ENCODE data around the gene GRM4.

Gene GRM4

DNA sequence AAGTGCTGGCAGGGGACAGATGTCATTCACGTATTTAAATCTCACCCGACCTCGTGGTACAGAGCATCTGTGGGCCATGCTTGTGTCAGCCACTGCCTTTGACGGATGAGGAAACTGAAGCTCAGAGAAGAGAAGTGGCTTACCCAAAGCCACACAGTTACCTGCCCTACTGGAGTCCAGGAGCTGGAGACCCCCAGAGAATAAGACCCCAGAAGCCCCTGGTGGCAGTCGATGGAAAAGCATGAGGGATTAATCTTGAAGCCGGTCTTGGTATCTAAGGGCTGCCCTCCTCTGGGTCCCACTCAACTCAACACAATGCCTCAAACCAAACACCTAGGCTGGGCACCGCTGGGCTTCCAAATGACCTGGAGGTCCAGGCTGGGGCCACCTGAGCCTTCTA is 83.1 kb downstream of the GRM4 start:
- no peak for DNase-seq (ENCODE audit: low spot score)

DNA sequence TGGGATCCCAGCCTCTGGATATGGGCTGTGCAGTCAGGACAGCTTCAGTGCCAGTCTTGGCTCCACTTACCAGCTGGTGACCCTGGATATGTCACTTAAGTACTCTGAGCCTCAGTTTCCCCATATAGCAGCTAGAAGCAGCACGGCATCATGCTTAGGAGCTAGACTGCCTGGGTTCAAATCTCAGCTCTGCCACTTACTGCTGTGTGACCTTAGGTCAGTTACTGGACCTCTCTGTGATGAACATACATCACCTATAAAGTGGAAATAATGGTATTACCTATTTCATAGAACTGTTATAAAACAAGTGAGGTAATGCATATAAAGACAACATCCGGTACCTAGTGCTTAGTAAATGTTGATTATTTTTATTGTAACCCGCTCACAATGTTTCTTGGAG is 83.7 kb downstream of the GRM4 start:
- no peak for DNase-seq (ENCODE audit: low spot score)

DNA sequence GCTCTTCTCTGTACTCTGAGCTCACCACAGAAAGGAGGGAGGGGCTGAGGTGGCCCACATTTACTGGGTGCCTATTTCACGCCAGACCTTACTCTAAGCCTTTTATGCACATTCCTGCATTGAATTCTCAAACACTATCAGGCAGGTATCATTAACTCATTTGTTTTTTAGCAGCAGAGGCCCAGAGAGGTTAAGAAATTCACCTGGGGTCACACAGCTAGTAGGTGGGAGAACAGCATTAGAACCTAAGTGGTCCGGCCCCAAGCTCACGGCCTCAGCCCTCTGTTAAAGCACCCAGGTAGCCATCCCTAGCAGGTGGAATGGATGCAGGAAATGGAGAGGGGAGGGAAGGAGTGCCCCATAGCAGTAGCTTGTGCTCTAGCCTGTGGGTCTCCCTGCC is 84.5 kb downstream of the GRM4 start:
- no peak for DNase-seq (ENCODE audit: low spot score)

DNA sequence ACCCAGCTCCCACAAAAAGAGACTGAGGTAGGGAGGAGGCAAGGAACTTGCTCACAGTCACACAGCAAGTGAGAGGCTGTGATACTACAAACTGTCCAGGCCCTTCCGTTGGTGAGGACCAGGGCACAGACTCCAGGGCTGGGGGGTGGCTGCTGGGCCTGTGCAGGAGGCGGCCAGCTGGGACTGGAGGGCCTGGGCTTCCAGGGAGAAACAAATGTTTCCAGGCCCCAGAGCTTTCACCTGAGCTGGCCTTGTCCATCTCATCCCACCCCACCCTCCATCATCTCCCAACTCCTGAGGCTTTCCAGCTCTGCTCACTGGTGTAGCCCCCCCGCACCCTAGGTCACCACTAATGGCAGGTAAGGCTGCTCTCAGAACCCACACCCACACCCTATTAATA is 86.0 kb downstream of the GRM4 start:
- no peak for DNase-seq (ENCODE audit: low spot score)

DNA sequence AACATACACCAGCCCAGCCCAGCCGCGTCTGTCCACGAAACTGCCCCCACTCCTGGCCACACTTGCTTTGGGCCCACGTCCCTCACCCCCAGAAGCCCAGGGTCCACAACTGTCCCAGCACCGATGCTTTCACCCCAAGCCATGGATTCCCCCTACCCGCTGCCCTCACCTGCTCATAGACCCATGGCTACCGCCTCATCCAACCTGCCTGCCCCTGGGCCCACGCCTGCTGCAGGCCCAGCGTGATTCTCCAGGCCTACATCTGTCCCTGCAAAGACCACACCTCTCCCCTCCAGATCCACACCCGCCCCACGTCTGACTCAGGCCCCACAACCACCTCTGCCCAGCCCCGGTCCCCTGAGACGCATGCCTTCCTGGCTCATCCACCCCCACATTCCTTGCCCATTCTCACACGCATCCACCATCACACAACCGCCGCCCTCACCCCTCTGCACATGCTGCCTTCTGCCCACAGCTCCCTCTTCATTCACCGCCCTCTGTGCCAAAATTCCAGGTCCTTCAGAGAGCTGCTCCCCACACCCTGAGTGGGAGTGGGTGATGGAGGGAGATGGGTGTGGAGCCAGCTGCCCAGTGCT is 86.7 kb downstream of the GRM4 start:
- no peak for DNase-seq (ENCODE audit: low spot score)

DNA sequence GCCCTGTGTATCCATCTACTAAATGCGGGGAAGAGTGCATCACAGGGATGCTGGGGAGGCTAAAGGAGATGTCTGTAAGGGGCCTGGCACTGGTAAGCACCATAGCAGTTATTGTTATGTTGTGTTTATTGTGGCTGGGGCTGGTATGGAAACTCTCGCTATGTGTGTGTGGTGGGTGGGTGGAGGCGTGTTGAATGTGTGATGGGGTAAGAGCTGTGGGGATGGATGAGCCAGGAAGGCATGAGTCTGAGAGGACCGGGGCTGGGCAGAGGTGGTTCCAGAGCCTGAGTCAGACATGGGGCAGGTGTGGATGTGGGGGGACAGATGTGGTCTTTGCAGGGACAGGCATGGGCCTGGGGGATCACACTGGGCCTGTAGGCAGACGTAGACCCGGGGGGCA is 88.1 kb downstream of the GRM4 start:
- DNase-seq (ENCODE audit: low spot score) = no peak

DNA sequence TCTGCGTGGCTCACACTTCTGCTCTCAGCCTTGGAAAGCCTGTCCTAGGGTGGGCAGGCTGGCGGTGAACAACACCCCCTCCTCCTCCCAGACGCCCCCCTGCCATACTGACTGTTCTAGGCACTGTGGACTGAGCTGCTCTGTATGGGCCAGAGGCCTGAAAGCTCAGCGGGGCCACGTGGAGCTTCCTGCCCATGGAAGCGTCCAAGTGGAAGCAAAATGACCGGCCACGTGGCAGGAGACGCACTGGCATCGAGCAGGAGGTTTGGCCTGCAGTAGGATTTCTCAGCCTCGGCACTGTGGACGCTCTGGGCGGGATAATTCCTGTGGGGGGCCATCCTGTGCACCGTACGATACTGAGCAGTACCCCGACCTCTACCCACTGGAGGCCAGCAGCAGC is 88.7 kb downstream of the GRM4 start:
- no peak for DNase-seq (ENCODE audit: low spot score)

DNA sequence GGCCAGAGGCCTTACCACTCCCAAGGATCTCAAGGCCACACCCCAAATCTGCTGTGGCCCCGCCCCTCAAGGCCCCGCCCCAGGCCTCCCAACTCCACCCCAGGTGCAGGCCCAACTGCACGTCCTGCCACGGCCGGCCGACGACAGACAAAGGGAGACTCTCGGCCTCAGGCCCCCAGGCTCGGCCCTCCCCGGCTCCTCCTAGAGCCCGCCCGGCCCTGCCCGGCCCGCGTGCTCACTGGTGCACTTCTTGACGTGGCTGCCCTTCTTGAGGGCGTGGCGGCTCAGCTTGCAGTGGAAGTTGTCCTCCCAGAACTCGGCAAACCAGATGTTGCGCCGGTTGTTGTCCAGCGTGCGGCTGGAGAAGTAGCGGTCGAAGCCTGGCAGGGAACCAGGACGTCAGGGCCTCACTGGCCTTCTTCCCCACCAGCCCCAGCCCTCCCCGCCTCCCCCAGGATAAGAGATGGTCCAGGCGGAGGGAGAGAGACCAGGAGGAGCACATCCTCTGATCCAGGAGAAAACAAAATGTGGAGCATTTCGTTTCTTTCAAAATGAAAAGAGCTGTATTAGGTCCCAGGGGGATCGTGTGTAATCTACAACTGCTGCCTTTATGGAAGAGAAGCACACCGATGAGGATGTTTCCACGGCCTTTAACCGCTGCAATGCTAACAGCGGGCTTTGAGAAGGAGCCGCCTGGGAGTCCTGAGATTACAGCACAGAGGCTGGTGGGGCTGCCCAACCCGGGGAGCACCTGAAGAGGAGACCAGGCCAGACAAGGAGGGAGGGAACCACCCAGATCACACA is 89.4 kb downstream of the GRM4 start:
- DNase-seq (ENCODE audit: low spot score) = no peak

DNA sequence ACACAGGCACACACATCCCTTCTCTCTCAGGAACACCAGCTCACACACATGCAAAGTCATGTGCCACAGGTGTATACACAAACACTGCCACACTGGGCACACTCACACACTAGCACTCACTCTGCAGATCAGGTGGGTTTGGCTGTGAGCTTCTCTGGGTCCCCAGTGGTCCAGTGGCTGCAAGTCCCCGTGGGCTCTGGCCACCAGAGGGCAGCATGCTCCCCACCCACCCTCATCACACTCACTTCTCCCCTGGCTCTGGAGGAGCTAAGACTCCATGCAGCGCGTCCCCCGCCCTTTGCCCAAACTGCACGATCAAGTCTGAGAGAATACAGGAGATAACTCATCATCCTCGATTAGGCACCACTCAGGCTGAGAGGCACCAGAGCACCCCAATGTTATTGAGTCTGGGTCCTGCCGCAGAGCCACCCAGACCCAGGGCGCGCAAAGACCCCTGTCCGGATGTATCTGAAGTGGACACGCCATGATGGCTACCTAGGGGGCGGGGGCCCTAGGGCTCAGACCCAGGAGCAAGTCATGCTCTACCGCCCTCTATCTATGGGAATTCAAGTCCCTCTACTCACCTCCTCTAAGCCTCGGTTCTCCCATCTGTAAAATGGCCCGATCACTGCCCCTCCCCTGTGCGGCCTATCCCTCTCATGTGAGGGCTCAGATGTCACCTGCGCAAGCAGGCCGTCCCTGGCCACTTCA is 90.5 kb downstream of the GRM4 start:
- peak; percentile 84 for DNase-seq (ENCODE audit: low spot score)

DNA sequence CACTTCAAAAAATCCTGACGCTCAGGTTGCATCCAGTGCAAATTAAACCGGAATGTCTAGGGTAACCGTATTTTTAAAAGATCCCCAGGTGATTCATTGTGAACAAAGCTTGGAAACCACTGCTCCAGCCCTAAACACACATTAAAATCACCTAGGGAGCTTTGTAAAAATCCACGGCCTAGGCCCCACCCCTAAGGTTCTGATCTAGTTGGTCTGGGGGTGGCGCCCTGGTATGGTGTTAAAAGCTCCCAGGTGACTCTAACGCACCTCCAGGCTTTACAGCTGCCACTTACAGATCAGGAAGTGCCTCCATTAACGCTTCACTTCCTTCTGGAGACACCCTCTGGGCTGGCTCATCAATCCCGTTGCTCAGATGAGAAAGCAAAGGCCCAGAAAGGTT is 92.2 kb downstream of the GRM4 start:
- no peak for DNase-seq (ENCODE audit: low spot score)

DNA sequence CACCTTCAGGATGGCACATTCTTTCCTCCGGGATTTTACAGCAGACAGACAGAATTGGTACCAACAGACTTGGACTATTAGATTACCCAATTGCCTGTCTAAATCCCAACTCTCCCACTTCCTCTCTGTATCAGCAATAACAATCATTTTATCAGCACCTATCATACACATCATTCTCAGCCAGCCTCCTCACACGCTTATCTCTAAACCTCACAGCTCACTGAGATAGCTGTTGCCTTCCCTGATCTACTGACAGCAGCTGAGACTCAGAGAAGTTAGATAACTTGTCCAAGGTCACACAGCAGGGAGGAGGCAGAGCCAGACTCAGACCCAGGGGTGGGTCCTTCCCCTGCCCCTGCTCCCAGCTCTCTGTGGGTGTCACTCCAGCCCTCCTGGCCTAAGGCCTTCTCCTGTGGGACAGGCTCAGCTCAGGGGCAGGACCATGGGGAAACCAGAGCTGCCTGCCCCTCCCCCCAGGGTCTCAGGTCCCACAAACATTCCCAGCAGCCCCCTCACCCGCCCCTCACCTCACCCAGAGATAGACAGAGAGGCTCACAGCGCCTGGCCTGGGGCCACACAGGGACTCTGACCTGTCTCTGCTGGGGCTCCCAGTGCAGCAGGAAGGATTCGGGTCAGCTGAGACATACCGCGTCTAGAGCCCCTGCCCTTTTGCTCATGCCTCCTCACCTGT is 92.8 kb downstream of the GRM4 start:
- no peak for DNase-seq (ENCODE audit: low spot score)

DNA sequence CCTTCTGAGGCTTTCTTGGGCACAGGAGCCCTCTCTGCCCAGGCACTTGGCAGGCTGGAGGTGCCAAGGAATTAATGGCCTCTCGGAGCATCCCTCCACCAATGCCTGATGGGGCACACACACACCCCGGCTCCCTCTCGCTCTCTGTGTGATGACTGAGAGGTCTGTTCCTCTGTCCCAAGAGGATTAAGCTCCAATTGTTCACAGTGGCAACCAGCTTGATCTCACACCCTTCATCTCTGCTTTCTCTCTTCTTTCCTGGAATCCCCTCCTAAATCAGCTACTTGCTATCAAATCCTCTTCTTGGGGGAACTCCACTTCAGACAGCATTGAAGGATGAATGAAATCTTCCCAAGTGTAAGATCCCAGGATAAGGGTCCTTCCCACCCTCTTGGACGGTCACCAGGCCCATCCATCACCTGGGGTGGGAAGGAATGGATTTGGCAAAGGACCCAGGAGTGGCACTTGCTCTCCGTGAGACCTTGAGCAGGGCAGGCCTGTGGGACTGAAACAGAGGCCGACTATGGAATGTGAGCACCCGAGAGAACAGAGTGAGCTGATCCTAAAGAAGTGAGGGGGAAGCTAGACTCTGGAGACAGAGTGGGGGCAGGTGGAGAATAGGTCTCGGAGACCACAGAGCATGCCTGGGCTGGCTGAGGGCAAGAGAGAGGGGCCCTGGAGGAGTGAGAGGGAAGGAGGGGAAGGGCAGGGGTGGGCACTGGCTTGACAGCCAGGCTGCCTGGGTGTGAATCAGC is 93.6 kb downstream of the GRM4 start:
- no peak for DNase-seq (ENCODE audit: low spot score)

DNA sequence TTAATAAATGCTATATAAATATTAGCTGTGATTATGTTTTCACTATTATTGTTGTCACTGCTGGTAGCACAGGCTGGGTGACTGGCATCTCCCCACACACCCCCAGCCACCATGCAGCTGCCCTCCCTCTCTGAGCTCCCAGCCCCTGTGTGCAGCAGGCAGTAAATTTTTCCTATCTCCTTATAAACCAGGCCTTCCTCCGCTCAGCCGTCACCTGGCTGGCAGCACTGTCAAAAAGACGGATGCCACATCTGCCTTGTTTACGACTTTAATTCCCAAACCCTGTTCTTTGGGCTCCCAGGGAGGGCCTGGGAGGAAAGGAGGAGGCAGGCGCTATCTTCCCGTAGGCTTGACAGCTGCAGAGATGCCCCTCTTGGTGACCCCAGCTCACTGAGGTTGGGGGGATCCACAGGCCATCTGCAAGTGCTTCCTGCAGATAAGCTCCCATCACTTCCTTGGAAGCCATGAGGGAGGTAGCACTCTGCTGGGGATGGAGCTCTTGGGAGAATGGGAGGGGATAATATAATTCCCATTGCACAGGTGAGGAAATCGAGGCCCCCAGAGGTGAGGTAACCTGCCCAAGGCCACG is 94.5 kb downstream of the GRM4 start:
- DNase-seq (ENCODE audit: low spot score) = no peak

DNA sequence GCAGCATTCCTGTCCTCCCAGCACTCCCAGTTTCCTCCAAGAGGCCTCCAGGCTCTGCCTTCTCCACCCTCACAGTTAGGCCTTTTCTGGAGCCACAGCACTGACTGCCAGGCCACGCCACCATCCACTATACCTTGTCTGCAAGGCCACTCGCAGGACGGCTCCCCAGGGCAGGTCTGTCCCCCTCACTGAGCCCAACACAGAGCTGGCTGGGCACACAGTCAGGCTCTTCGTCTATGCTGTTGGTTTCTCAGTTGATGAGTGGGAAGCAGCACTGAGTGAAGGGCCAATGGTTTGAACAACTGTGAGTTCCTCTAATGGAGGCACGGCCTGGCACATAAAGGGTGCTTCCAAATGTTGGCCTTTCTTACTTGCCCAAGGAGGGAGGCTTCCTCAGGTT is 95.2 kb downstream of the GRM4 start:
- no peak for DNase-seq (ENCODE audit: low spot score)

DNA sequence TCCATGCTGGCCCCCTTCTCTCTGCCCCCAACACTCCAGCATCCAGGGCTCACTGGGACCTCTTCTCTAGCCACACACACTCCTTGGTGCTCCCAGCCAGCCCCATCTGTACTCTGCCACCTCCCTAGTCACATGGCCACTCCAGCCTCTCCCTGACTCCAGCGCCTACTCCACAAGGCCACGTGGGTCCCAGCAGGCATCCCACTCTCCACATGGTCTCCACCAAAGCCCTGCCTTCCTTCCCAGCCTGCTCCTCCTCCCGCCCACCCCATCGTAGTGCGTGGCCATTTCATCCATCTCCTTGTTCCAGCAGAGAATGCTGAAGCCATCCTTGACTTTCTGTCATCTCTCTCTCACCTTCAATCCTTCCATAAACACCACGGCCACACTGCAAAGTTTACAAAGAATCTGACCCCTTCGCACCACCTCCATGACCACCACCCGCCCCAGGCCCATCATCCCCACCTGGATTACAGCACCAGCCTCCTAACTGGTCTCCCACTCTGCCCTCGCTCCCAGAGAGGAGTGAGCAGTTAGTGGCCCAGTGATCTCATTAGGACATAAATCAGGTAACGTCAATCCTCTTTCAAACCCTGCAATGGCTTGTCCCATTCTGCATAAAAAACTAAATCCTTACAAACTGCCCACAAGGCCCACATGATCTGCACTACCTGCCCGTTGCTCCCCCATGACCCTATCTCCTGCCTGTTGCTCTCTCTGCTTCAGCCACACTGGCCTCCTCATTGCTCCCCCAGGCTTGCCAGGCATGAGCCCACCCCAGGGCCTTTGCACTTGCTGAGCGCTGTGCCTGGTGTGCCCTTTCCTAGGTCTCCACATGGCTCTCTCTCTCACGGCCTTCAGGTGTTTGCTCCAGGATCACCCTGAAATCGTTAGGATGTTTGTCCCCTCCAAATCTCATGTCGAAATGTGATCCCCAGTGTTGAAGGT is 96.2 kb downstream of the GRM4 start:
- no peak for DNase-seq (ENCODE audit: low spot score)

DNA sequence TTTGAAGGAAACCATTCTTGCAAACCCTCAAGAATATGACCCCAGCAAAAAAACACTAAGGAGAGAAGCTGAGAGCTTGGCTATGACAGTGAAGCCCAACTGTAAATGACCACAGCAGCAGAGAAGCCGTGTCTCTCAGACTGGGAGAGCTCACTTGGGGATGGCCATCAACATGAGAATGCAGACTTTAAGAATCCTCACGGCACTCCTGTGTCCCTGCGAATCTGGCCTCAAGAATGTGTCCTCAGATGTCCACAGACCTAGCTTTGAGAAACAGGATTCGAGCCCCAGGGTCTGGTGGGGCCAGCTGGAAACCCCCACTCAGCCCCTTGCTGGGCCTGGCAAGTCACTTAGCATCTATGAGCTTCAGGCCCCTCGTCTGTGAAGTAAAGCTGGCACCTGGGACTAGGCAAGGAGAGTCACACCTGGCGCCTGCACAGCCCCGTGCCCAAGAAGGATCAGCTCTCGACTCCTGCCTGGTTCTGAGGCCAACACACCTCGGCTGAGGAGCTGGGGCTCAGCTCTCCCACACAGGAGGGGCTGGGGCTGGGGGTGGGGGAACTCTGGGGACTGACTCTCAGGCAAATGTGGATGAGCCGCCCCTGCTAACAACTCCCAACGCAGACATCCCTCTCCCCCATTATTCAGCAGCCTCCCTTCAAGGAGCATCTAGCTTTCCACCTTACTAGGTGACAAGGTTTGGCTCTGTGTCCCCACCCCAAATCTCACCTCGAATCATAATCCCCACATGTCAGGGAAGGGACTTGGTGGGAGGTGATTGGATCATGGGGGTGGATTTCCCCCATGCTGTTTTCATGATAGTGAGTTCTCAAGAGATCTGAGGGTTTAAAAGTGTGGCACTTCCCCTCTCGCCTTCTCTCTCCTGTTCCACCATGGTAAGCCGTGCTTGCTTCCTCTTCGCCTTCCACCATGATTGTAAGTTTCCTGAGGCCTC is 97.7 kb downstream of the GRM4 start:
- no peak for DNase-seq (ENCODE audit: low spot score)

DNA sequence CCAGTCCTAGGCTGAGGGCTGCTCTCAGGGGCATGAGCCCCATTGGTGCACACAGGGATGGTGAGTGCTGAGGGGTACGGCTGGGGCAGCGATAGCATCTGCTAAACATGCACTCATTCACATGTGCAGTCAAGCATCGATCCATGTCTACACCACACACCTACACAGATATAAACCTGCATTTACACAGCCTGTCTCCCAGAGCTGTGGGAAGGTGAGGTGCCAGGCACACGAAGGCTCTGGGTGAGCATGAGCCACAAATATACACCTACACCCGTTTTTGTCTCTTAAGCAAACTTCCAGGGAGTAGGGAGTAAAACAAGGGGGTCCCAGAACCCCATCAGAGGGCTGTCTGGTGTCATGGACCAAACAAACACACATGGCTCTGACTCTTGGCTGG is 99.3 kb downstream of the GRM4 start:
- no peak for DNase-seq (ENCODE audit: low spot score)

DNA sequence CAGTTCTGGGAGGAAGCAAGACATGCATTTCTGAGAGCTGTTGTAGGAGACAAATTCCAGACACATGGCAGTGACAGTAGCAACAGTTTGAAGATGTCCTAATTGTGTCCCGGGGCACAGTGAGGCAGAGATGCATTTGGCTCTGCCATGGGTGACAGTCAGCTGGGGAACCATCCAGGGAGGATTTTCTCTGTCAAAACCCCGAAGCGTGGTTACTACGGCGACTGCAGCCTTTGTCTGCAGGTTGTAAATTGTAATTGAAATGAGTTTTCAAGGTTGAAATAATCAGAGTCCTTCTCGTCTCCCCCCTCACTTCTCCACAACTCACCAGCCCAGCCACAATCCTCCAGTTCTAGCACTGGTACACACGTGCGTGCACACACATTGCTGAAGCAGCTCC is 100.1 kb downstream of the GRM4 start:
- no peak for DNase-seq (ENCODE audit: low spot score)

DNA sequence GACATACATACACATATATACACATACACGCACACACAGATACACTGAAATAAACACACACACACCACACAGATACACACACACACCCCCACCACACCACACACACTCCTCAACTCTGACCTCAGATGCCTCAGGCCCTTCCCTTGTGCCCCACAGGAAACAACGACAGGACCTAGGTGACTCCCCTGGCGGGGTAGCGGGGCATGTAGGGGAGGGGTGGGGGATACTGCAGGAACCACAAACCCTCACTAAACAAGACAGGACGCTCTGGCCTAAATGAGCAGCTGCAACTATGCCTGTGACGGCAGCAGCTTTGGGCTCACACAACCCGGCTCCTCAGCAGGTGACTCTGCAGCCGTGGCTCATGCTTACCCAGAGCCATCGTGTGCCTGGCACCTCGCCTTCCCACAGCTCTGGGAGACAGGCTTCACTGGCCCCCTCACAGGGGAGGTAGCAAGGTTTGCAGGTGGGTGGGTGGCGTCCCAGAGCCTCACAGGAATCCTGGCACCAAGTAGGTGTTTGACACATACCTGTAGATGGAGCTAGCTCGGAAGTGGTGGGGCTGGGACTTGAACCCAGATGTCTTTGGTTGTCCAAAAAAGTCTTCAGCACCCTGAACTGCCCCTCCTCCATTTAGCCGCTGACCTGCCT is 100.8 kb downstream of the GRM4 start:
- DNase-seq (ENCODE audit: low spot score) = no peak

Data from HuH-7 (cell line).